ENCODE results near the gene TNPO2. TPM values are rescaled to one million over a fixed set of nuclear protein-coding genes. Genes with fewer than 3 reads are reported as not detected.

Gene TNPO2
- total and polyA plus RNA-seq, 2 of the 13 experiments (the other 11 are each of a cell fraction or from before 2014, with no cell fraction given), result 31.7 to 61.0 TPM

DNA sequence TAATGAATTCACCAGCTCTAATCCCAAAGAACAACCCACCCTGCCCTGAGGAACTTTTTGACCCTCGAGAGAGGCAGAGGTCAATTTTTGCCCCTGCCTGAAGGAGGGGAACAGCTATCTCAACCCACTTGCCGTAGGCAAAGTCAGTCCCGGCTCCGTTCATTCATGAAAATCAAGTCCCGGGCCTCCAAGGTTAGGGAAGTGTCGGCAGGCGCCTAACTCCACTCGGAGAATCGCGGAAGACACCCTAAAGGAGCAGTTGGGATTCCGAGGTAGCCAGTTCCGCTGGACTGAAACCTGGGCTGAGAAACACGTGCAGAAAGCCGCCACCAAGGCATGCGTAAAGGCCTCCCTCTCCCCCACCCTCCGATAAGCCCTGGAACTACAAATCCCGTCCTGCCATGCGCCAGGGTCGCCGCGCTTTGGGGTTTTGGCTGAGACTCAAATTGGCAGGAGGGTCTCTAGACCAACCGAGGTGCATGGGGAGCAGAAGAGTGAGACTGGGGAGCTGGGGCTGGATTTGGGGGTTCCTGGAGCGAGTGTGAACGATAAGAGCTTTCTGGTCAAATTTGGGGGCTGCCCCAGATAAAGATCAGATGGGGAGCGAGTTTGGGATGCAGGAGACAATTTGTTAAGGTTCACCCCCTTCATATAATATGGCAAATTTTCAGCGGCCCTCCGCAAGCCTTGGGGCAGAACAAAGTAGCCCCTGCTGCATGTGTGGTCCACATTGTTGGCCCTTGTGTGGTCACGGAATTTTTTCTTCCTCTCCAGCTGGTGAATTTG lies at the start of gene TNPO2 (continued):
- TF ChIP-seq SIX1 (CRISPR knock-in tag; IDR thresholded peaks at IDR 0.05; ENCODE audit: borderline replicate concordance), result no peak
- peak; percentile 35; the same call in 1 of the 2 replicates for TF ChIP-seq ZNF607 (CRISPR knock-in tag; IDR thresholded peaks at IDR 0.05; ENCODE audit: borderline replicate concordance)
- no peak for TF ChIP-seq RBM22 (optimal IDR thresholded peaks at IDR 0.05; ENCODE audit: low read length)
- peak; percentile 66; the same call in 1 of the 2 replicates for TF ChIP-seq KDM5B (CRISPR knock-in tag; IDR thresholded peaks at IDR 0.05; ENCODE audit: borderline replicate concordance)
- no peak for TF ChIP-seq CC2D1A (CRISPR knock-in tag; IDR thresholded peaks at IDR 0.05)
- peak; percentile 81 for TF ChIP-seq BHLHE40 (IDR thresholded peaks at IDR 0.05; ENCODE audit: low read length)
- peak; percentile 72 for TF ChIP-seq POLR2AphosphoS5 (IDR thresholded peaks at IDR 0.05; ENCODE audit: low read depth, low read length)
- TF ChIP-seq BCL3 (CRISPR knock-in tag; IDR thresholded peaks at IDR 0.05), result no peak
- TF ChIP-seq, protein P1, sequence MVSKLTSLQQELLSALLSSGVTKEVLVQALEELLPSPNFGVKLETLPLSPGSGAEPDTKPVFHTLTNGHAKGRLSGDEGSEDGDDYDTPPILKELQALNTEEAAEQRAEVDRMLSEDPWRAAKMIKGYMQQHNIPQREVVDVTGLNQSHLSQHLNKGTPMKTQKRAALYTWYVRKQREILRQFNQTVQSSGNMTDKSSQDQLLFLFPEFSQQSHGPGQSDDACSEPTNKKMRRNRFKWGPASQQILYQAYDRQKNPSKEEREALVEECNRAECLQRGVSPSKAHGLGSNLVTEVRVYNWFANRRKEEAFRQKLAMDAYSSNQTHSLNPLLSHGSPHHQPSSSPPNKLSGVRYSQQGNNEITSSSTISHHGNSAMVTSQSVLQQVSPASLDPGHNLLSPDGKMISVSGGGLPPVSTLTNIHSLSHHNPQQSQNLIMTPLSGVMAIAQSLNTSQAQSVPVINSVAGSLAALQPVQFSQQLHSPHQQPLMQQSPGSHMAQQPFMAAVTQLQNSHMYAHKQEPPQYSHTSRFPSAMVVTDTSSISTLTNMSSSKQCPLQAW (CRISPR knock-in tag; IDR thresholded peaks at IDR 0.05), result no peak
- peak; percentile 62; the same call in 1 of the 2 replicates for TF ChIP-seq MXD3 (CRISPR knock-in tag; IDR thresholded peaks at IDR 0.05)
- 0 out of 2 replicates have a peak, but pooled peaks have one; percentile 36 for TF ChIP-seq TSC22D2 (CRISPR knock-in tag; IDR thresholded peaks at IDR 0.05; ENCODE audit: borderline replicate concordance)
- TF ChIP-seq PITX1 (CRISPR knock-in tag; IDR thresholded peaks at IDR 0.05), result peak; percentile 64
- TF ChIP-seq, protein P2, sequence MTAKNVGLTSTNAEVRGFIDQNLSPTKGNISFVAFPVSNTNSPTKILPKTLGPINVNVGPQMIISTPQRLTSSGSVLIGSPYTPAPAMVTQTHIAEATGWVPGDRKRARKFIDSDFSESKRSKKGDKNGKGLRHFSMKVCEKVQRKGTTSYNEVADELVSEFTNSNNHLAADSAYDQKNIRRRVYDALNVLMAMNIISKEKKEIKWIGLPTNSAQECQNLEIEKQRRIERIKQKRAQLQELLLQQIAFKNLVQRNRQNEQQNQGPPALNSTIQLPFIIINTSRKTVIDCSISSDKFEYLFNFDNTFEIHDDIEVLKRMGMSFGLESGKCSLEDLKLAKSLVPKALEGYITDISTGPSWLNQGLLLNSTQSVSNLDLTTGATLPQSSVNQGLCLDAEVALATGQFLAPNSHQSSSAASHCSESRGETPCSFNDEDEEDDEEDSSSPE (CRISPR knock-in tag; IDR thresholded peaks at IDR 0.05), result peak; percentile 88
- peak; percentile 67 for TF ChIP-seq HDAC2 (CRISPR knock-in tag; IDR thresholded peaks at IDR 0.05)
- TF ChIP-seq ZNF124 (CRISPR knock-in tag; IDR thresholded peaks at IDR 0.05), result peak; percentile 61; the same call in 1 of the 2 replicates
- peak; percentile 28; the same call in 1 of the 2 replicates for TF ChIP-seq ZNF580 (CRISPR knock-in tag; IDR thresholded peaks at IDR 0.05; ENCODE audit: borderline replicate concordance, low read depth)
- TF ChIP-seq, protein P3, sequence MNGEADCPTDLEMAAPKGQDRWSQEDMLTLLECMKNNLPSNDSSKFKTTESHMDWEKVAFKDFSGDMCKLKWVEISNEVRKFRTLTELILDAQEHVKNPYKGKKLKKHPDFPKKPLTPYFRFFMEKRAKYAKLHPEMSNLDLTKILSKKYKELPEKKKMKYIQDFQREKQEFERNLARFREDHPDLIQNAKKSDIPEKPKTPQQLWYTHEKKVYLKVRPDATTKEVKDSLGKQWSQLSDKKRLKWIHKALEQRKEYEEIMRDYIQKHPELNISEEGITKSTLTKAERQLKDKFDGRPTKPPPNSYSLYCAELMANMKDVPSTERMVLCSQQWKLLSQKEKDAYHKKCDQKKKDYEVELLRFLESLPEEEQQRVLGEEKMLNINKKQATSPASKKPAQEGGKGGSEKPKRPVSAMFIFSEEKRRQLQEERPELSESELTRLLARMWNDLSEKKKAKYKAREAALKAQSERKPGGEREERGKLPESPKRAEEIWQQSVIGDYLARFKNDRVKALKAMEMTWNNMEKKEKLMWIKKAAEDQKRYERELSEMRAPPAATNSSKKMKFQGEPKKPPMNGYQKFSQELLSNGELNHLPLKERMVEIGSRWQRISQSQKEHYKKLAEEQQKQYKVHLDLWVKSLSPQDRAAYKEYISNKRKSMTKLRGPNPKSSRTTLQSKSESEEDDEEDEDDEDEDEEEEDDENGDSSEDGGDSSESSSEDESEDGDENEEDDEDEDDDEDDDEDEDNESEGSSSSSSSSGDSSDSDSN (CRISPR knock-in tag; IDR thresholded peaks at IDR 0.05), result peak; percentile 40; the same call in 1 of the 2 replicates
- peak; percentile 93 for TF ChIP-seq ZNF143 (CRISPR knock-in tag; IDR thresholded peaks at IDR 0.05)
- TF ChIP-seq NFYC (CRISPR knock-in tag; IDR thresholded peaks at IDR 0.05), result peak; percentile 48; the same call in 1 of the 2 replicates
- no peak for TF ChIP-seq HHEX (CRISPR knock-in tag; IDR thresholded peaks at IDR 0.05)
- TF ChIP-seq RXRB (CRISPR knock-in tag; IDR thresholded peaks at IDR 0.05; ENCODE audit: borderline replicate concordance), result 0 out of 2 replicates have a peak, but pooled peaks have one; percentile 17
